B cell (primary cell): ENCODE data around the gene IL4R. TPM values are rescaled to one million over a fixed set of nuclear protein-coding genes. Genes with fewer than 3 reads are reported as not detected.
"Not testable (repeated sequence)": the region's sequence is repeated elsewhere in the genome, so short reads cannot be mapped to it uniquely, and the experiment has no call there.

ENCODE experiments used
- ATAC-seq: fragments of 200-7000 bp; cut with Tn5 transposase; one replicate; pipeline ENCODE4 v1.10.0; 2021; ENCODE audit warnings: low read depth, mild to moderate bottlenecking, moderate number of reproducible peaks, moderate library complexity
- CTCF ChIA-PET: fragments of 350-600 bp; sonication (Branson Sonifier 250); formaldehyde crosslinking; loops from one replicate; lab custom pipeline; 2021; ENCODE audit warnings: antibody characterized with exemption, inconsistent platforms; lab: Charles Lee
- POLR2A ChIA-PET: fragments of 350-600 bp; sonication (Branson Sonifier 250); formaldehyde crosslinking; loops from one replicate; lab custom pipeline; 2021; ENCODE audit warnings: antibody characterized with exemption; lab: Charles Lee
- DNase-seq: peaks from one replicate; pipeline ENCODE4 v3.0.0; 2013
- H2AFZ ChIP-seq: 2 replicates; pipeline ENCODE4 v1.6.1; 2012; ENCODE audit warnings: mild to moderate bottlenecking, low read depth, low read length; ENCODE audit not compliant: insufficient read depth, poor library complexity, severe bottlenecking
- H3K27ac ChIP-seq, 2 donors: 1 replicate in 1 of 2; 2 replicates in 1 of 2; pipeline ENCODE4 v1.5.1; 2012 to 2013; ENCODE audit warnings: low read length in 2 of 2, mild to moderate bottlenecking in 2 of 2, moderate library complexity in 1 of 2
- H3K27me3 ChIP-seq, 4 experiments: fragments of 200-600 bp in 1 of 4; sonication (generic) in 1 of 4; replicated peaks in 1 of 4; 1 replicate in 2 of 4; 2 replicates in 2 of 4; pipeline versions ENCODE4 v1.6.1 to v1.7.0; 2013 to 2016; ENCODE audit warnings: low read length in 3 of 4, mild to moderate bottlenecking in 2 of 4, mixed read lengths in 1 of 4, moderate library complexity in 1 of 4; ENCODE audit not compliant: insufficient read depth in 4 of 4, control insufficient read depth in 3 of 4; ENCODE audit errors: control extremely low read depth in 1 of 4
- H3K36me3 ChIP-seq, 2 experiments: replicated peaks in 1 of 2; 1 replicate in 1 of 2; 2 replicates in 1 of 2; pipeline versions ENCODE4 v1.6.1 to v1.7.1; 2013; ENCODE audit warnings: low read length in 1 of 2; ENCODE audit not compliant: insufficient read depth in 2 of 2, control insufficient read depth in 1 of 2; ENCODE audit errors: control extremely low read depth in 1 of 2, extremely low read depth in 1 of 2
- H3K4me1 ChIP-seq, 2 donors: fragments of 200-600 bp in 1 of 2; sonication (generic) in 1 of 2; 1 replicate in 1 of 2; 2 replicates in 1 of 2; pipeline versions ENCODE4 v1.5.1 to v1.6.1; 2013 to 2017; ENCODE audit warnings: low read length in 2 of 2; ENCODE audit not compliant: control insufficient read depth in 2 of 2, insufficient read depth in 2 of 2
- H3K4me2 ChIP-seq: replicated peaks from 2 replicates; pipeline ENCODE3; 2012; ENCODE audit warnings: mild to moderate bottlenecking, low read depth, low read length; ENCODE audit not compliant: poor library complexity, severe bottlenecking
- H3K4me3 ChIP-seq, 5 experiments: fragments of 200-600 bp in 1 of 5; sonication (generic) in 1 of 5; 1 replicate in 3 of 5; 2 replicates in 2 of 5; pipeline versions ENCODE4 v1.5.1 to v1.7.0; 2011 to 2016; ENCODE audit warnings: low read length in 4 of 5, mild to moderate bottlenecking in 4 of 5, low read depth in 2 of 5, control low read depth in 1 of 5, moderate library complexity in 1 of 5; ENCODE audit not compliant: insufficient read depth in 1 of 5; ENCODE audit errors: control extremely low read depth in 1 of 5, extremely low read depth in 1 of 5
- H3K79me2 ChIP-seq: fragments of 200-600 bp; sonication (generic); one replicate; pipeline ENCODE4 v1.6.0; 2016; ENCODE audit warnings: low read length; ENCODE audit not compliant: control insufficient read depth, insufficient read depth
- H3K9ac ChIP-seq: fragments of 200-600 bp; sonication (generic); 2 replicates; pipeline ENCODE4 v1.6.1; 2017; ENCODE audit warnings: mild to moderate bottlenecking, low read length, moderate library complexity
- H3K9me3 ChIP-seq, 3 donors: one replicate each; pipeline versions ENCODE4 v1.6.1 to v1.7.1; 2013; ENCODE audit warnings: low read length in 2 of 3; ENCODE audit not compliant: control insufficient read depth in 2 of 3, insufficient read depth in 1 of 3; ENCODE audit errors: control extremely low read depth in 1 of 3
- H4K20me1 ChIP-seq: 2 replicates; pipeline ENCODE4 v1.6.0; 2012; ENCODE audit warnings: mild to moderate bottlenecking, low read length; ENCODE audit not compliant: insufficient read depth, control insufficient read depth, poor library complexity, severe bottlenecking
- H3K27ac Mint-ChIP-seq: one replicate; pipeline ENCODE4 v1.8.0; 2021; ENCODE audit warnings: mixed read lengths
- H3K27me3 Mint-ChIP-seq: one replicate; pipeline ENCODE4 v1.8.0; 2021; ENCODE audit warnings: mixed read lengths
- H3K4me1 Mint-ChIP-seq: one replicate; pipeline ENCODE4 v1.8.0; 2021; ENCODE audit warnings: mixed read lengths
- H3K4me3 Mint-ChIP-seq: one replicate; pipeline ENCODE4 v1.8.0; 2021; ENCODE audit warnings: mixed read lengths
- H3K9me3 Mint-ChIP-seq: one replicate; pipeline ENCODE4 v1.8.0; 2022; ENCODE audit warnings: mixed read lengths; ENCODE audit not compliant: insufficient read depth
- CTCF ChIP-seq: fragments of 200-600 bp; IDR thresholded peaks from one replicate; pipeline ENCODE4 v1.8.0; 2022; ENCODE audit warnings: antibody characterized with exemption, mild to moderate bottlenecking
- EZH2 ChIP-seq: IDR thresholded peaks from 2 replicates; pipeline ENCODE4 v1.6.1; 2012; ENCODE audit warnings: borderline replicate concordance, low read depth, mild to moderate bottlenecking, moderate library complexity, low read length; ENCODE audit not compliant: insufficient read depth, poor library complexity, severe bottlenecking
- WGBS: methylation state at CpG from one replicate; pipeline ENCODE4 v1.1.5; 2013; ENCODE audit warnings: missing lambda C conversion rate; ENCODE audit not compliant: insufficient coverage; 5-methylcytosine and 5-hydroxymethylcytosine counted together
- intact Hi-C: fragments of 100-400 bp; cut with micrococcal nuclease; formaldehyde crosslinking; loops from one replicate; pipeline ENCODE4 v1.10.0; 2022
- polyA plus RNA-seq: library from polyadenylated mRNA; depleted of rRNA; stranded (reverse); fragments of >200 nt; gene quantifications from 2 replicates; pipeline ENCODE4 v1.2.3, GENCODE V29; 2012
- total RNA-seq, 2 donors: library from RNA; stranded (reverse); fragments of 120-200 nt in 1 of 2; gene quantifications; 1 replicate in 1 of 2; 2 replicates in 1 of 2; pipeline versions ENCODE4 v1.2.3 to v1.2.4, GENCODE V29; 2013 to 2022

IL4R gene
- total and polyA plus RNA-seq, 2 donors (not counting 1 experiment from before 2014, with no cell fraction given): 311 to 966 TPM

- ChIA-PET POLR2A (interaction anchor here (1.3 kb wide), 1 partner anchor 98 kb away, joined by 3 read pairs; no protein-coding TSS in a partner anchor), CTCF (interaction anchor here (1.1 to 1.8 kb wide), 2 partner anchors 18 to 216 kb away, joined by 5 read pairs; no protein-coding TSS in a partner anchor)
- WGBS: 90% methylated on average over 4 of the region's 5 CpGs
- no peak overlapping the region for H3K9ac ChIP-seq
- peak overlapping the region; percentile 63 for H3K27ac Mint-ChIP-seq
- intact Hi-C loops: no loop called here
- no peaks in the 10 kb centered on the region for H3K9me3 Mint-ChIP-seq
- DNase-seq (no peak), ATAC-seq (no peak)
- peaks cover 69% of the 10 kb centered on the region for H3K4me1 Mint-ChIP-seq
- peaks cover 98% of the 10 kb centered on the region for H3K79me2 ChIP-seq
- H3K4me3 Mint-ChIP-seq: no peak overlapping the region
- peaks cover 10 to 79% of the 10 kb centered on the region in 2 experiments for H3K36me3 ChIP-seq
- peaks cover 95% of the 10 kb centered on the region for H4K20me1 ChIP-seq
- H3K4me1 ChIP-seq: peaks cover 46 to 60% of the 10 kb centered on the region in 2 donors
- peaks cover 0 to 12% (median 0%) of the 10 kb centered on the region in 3 donors for H3K9me3 ChIP-seq
- no peak for TF ChIP-seq EZH2
- no peak for TF ChIP-seq CTCF
- peak overlapping the region in 1 of 2 donors; percentile 51 for H3K27ac ChIP-seq
- no peaks in the 10 kb centered on the region for H3K27me3 Mint-ChIP-seq
- no peak overlapping the region for H3K4me2 ChIP-seq
- H3K4me3 ChIP-seq: no peak overlapping the region
- H3K27me3 ChIP-seq: no peaks in the 10 kb centered on the region
- no peak overlapping the region for H2AFZ ChIP-seq
Observed at GRCh38 chr16:27328937-27329336, 15.2 kb downstream of the IL4R start.

- ATAC-seq, H3K4me3 Mint-ChIP-seq, DNase-seq, H3K4me3 ChIP-seq, H3K9me3 Mint-ChIP-seq, H3K9ac ChIP-seq, H3K27me3 Mint-ChIP-seq, H3K27me3 ChIP-seq, H3K4me2 ChIP-seq, intact Hi-C loops, H2AFZ ChIP-seq: not testable (repeated sequence)
- WGBS: 100% methylated on average over 1 of the region's 8 CpGs
- H3K4me1 ChIP-seq: peaks cover 43 to 56% of the 10 kb centered on the region in 2 donors
- H3K79me2 ChIP-seq: peaks cover 98% of the 10 kb centered on the region
- H3K27ac ChIP-seq: peak overlapping the region in 1 of 2 donors; percentile 51
- H3K9me3 ChIP-seq: peaks cover 0 to 12% (median 0%) of the 10 kb centered on the region in 3 donors
- H4K20me1 ChIP-seq: peaks cover 95% of the 10 kb centered on the region
- Mint-ChIP-seq H3K27ac (peak overlapping the region; percentile 17), H3K4me1 (peaks cover 67% of the 10 kb centered on the region)
- H3K36me3 ChIP-seq: peaks cover 12 to 79% of the 10 kb centered on the region in 2 experiments
- CTCF ChIA-PET: interaction anchor here (1.1 to 1.8 kb wide), 4 partner anchors 17 to 217 kb away, joined by 3 to 5 read pairs (median 5); no protein-coding TSS in a partner anchor
- POLR2A ChIA-PET: interaction anchor here (1.3 kb wide), 1 partner anchor 99 kb away, joined by 3 read pairs; no protein-coding TSS in a partner anchor
Observed at GRCh38 chr16:27329376-27330079, 15.8 kb downstream of the IL4R start.
